ENCODE results near the gene JMJD6. TPM values are rescaled to one million over a fixed set of nuclear protein-coding genes. Genes with fewer than 3 reads are reported as not detected.

Gene JMJD6
- total RNA-seq, 1 experiment from 2014 or later = 28.9 TPM

GRCh38 chr17:76720941-76721340 is 5.5 kb downstream of the JMJD6 start:
- no peak overlapping the region for H3K4me2 ChIP-seq (ENCODE audit: insufficient read depth, insufficient read length, low read length)
- no peak overlapping the region for H2BK15ac ChIP-seq (ENCODE audit: low read depth, low read length)
- H3K18ac ChIP-seq (ENCODE audit: insufficient read length, low read depth, low read length) = no peak overlapping the region
- H3K79me1 ChIP-seq (ENCODE audit: insufficient read depth, low read depth, low read length, poor library complexity, severe bottlenecking) = no peaks in the 10 kb centered on the region
- no peaks in the 10 kb centered on the region for H3K9me3 ChIP-seq (ENCODE audit: control insufficient read depth, low read depth, low read length)
- TF ChIP-seq CTCF (conservative IDR thresholded peaks at IDR 0.05) = no peak
- H4K20me1 ChIP-seq (ENCODE audit: control insufficient read depth, insufficient read depth, insufficient read length) = no peaks in the 10 kb centered on the region
- Mint-ChIP-seq H3K27me3 (ENCODE audit: low read depth) (no peaks in the 10 kb centered on the region), H3K4me3 (no peak overlapping the region), H3K27ac (no peak overlapping the region), H3K4me1 (peaks cover 8% of the 10 kb centered on the region in 2 experiments), H3K9me3 (no peaks in the 10 kb centered on the region), H3K36me3 (ENCODE audit: insufficient read depth in 1 of 3, low read depth in 3 of 3) (peaks cover 32 to 85% (median 83%) of the 10 kb centered on the region in 3 experiments; a peak in 6 of 7 replicates)
- H3K4ac ChIP-seq (ENCODE audit: low read depth, low read length) = no peak overlapping the region
- no peak overlapping the region for H2AFZ ChIP-seq (ENCODE audit: low read length)
- H4K8ac ChIP-seq (replicated peaks; ENCODE audit: insufficient read length, low read depth, low read length) = no peak overlapping the region
- no peaks in the 10 kb centered on the region for H3K4me1 ChIP-seq (ENCODE audit: insufficient read depth, low read length)
- H2AK5ac ChIP-seq (ENCODE audit: insufficient read length, low read length) = no peak overlapping the region
- H3K56ac ChIP-seq (ENCODE audit: insufficient read length, low read depth, low read length) = no peak overlapping the region
- H3K9ac ChIP-seq (ENCODE audit: extremely low read depth, insufficient read length, low read length) = no peak overlapping the region
- H3K14ac ChIP-seq (ENCODE audit: insufficient read depth, low read length) = no peak overlapping the region
- H2BK20ac ChIP-seq (ENCODE audit: low read depth, low read length, poor library complexity, severe bottlenecking) = no peak overlapping the region
- H3K23me2 ChIP-seq (ENCODE audit: insufficient read length, low read depth, low read length, poor library complexity, severe bottlenecking) = peaks cover 6% of the 10 kb centered on the region
- no peak overlapping the region for H2BK5ac ChIP-seq (ENCODE audit: insufficient read length, low read length)
- no peak overlapping the region for H3K23ac ChIP-seq (ENCODE audit: insufficient read length, low read depth, low read length)
- no peak overlapping the region for H3K27ac ChIP-seq (ENCODE audit: insufficient read length, low read depth, low read length)
- no peak overlapping the region for H4K5ac ChIP-seq (ENCODE audit: insufficient read length, low read depth, low read length)
- no peak overlapping the region for H2BK120ac ChIP-seq (ENCODE audit: low read depth, low read length, poor library complexity, severe bottlenecking)
- H2BK12ac ChIP-seq (ENCODE audit: insufficient read length, low read depth, low read length) = no peak overlapping the region
- no peak overlapping the region for H4K91ac ChIP-seq (ENCODE audit: insufficient read length, low read depth, low read length)
- no peak for DNase-seq
- H3K79me2 ChIP-seq (ENCODE audit: insufficient read depth, low read length) = 0 out of 2 replicates have a peak, but pooled peaks cover 3% of the 10 kb centered on the region
- H3T11ph ChIP-seq (ENCODE audit: low read length) = no peak overlapping the region
- no CpG with 5 or more reads among the region's 9 CpGs for WGBS (ENCODE audit: extremely low coverage, insufficient read length, low lambda C conversion rate)
- no peaks in the 10 kb centered on the region for H3K27me3 ChIP-seq (ENCODE audit: insufficient read depth, low read length)

All from H9 (cell line).